Panc1 (cell line): Measurements from ENCODE around the gene HAGHL.

Source experiments
- CTCF ChIP-seq: fragments of 450-650 bp; IDR thresholded peaks from 2 replicates; pipeline ENCODE4 v1.5.1; 2017; ENCODE audit warnings: mild to moderate bottlenecking
- POLR2AphosphoS5 ChIP-seq: IDR thresholded peaks from 2 replicates; pipeline ENCODE4 v1.6.1; 2012; ENCODE audit warnings: mild to moderate bottlenecking, low read depth, low read length, moderate library complexity
- REST ChIP-seq, 2 experiments: IDR thresholded peaks; 2 replicates each; pipeline ENCODE4 v1.6.1; 2011 to 2012; ENCODE audit warnings: low read depth in 2 of 2, control low read depth in 1 of 2, low read length in 1 of 2, mild to moderate bottlenecking in 1 of 2, moderate library complexity in 1 of 2; ENCODE audit not compliant: insufficient read depth in 1 of 2
- SIN3A ChIP-seq: IDR thresholded peaks from 2 replicates; pipeline ENCODE4 v1.6.1; 2012; ENCODE audit warnings: low read depth, mild to moderate bottlenecking, low read length, moderate library complexity, borderline replicate concordance; ENCODE audit not compliant: insufficient read depth
- TCF7L2 ChIP-seq: IDR thresholded peaks from 2 replicates; pipeline ENCODE4 v1.6.1; 2011; ENCODE audit warnings: mild to moderate bottlenecking, low read depth, low read length, inconsistent platforms

DNA sequence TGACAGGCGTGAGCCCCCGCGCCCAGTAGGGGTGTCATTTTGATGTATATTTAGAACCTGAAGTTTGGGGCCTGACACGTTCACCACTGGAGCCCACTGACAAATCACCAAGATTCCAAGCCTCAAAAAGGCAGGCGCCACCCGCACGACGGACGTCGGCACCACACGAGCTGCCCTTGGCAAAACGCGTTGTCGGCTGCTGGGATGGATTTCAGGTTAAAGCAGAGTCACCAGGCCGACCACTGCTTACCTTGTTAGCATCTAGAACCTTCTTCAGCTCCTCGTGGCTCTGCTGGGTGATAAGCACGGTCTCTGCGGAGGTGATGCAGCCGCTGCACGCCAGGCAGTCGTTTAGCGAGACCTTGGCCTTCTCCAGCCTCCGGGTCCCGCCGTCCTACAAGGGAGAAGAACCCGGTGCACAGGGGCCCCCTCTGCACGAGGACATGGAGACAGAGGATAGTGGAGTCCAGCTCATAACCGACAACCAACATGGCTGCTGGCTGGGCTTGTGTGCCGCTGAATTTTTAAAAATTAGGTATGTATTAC lies 10.1 kb downstream of the HAGHL start:
- TF ChIP-seq CTCF (no peak), POLR2AphosphoS5 (no peak), SIN3A (no peak), TCF7L2 (no peak), REST (IDR thresholded peaks at IDR 0.05; ENCODE audit: insufficient read depth in 1 of 2, low read depth in 2 of 2, low read length in 1 of 2) (no peak)
